HPDE6-E6E7 (cell line): ENCODE data around the gene OSM.
A peak's percentile ranks its signal among the peaks of the same experiment; 100 is the strongest.

ENCODE experiments used
- DNase-seq: peaks from one replicate; pipeline ENCODE4 v3.0.0; 2011; ENCODE audit warnings: missing footprints; ENCODE audit errors: extremely low spot score

The OSM gene

DNA sequence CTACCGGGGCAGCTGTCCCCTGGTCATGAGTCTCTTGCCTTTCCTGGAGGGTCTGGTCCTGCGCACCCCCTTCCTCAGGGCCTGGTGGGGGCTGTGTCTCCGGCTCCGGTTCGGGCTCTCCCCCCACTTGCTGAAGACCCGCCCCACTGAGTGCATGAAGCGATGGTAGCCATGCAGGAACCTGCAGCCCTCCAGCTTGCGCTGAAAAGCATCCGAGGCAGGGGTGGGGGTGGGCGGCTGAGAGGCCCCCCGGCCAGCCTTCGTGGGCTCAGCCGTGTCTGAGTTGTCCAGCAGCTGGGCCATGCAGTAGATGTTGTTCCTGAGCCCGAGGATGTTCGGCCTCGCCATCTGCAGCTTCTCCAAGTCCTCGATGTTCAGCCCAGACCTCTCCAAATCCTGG lies 2.8 kb downstream of the OSM start:
- DNase-seq: no peak

DNA sequence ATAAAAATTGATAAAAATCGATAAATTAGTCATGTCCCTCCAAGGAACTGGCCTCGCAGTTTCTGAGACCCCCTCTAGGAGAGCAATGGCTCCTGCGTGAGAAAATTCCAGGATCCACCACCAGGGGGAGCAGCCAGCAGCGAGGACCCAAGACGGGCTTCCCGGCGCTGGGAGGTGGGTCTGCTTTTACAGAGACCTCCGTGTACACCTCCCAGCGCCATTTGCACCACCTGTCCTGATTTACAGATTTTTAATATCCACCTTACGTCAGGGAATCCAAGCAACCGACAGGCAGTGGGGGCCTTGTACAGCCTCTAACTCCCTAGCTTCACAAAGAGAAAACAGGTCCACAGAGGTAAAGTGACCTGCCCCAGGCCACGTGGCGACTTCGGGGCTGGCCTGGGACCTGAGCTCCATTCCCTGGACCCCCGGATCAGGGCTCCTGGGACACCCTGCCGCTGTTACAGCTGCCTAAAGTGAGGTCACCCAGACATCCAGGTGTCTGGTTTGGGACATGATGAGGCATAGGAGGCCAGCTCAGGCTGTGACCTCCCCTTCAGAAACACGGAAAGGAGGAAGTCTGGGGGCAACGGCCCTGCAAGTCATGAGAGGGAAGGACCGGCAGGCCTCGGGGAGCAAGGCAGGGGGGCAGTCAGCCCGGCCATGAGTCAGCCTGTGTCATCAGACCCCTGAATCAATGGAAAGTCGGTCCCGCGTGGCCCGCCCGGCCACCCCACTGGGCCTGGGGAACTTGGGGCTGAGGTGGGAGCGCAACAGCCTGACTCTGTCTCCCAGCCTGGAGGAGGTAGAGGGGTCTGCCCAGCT lies 3.5 kb downstream of the OSM start:
- no peak for DNase-seq

DNA sequence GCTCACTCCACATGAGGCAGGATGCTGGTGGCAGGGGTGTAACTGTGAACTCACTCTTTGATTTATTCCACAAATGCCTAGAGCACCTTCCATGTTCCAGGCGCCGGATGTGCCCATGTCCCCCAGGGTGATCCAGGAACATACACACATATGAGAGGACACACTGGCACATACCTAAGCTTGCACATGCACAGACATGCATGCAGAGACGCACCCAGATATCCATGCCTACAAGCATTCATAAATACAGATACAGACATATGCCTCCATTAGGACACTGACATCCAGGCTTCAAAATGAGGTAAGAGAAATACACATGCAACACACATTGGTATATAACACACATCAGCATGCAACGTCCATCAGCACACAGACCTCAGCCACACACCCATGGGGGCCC lies 4.5 kb downstream of the OSM start:
- DNase-seq: no peak

DNA sequence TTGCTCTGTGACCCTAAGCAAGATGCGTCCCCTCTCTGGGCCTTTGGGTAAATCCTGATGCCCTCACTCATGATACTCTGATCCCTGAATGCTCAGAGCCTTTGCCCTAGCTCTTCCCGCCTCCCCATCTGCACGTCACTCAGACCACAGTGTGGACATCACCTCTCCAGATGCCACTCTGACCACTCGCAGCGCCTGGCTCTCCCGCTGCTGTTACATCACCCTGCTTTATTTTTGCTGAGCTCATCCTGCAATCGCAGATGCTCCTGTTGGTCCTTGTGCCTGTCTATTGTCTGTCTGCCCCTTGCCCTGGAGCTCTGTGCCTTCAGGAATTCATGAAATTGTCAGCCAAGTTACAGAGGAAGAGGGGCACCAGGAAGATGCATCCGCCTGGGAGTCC lies 5.5 kb downstream of the OSM start:
- no peak for DNase-seq

DNA sequence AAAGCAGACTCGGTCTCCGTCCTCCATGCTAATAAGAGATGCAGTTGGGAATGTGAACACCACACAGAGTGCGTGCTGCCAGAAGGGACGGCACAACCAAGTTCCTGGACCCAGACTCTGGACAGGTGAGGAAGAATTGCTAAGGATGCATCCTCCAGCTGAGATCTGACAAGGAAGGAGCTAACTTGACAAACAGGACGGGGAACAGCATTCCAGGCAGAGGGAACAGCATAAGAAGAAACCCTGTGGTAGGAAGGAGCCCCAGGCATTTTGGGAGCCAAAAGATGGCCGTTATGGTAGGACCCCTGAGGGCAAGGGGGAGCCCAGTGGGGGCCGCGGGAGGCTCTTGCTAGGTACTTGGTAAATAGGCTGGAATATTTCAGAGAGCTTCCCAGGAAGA lies 6.0 kb downstream of the OSM start:
- no peak for DNase-seq

DNA sequence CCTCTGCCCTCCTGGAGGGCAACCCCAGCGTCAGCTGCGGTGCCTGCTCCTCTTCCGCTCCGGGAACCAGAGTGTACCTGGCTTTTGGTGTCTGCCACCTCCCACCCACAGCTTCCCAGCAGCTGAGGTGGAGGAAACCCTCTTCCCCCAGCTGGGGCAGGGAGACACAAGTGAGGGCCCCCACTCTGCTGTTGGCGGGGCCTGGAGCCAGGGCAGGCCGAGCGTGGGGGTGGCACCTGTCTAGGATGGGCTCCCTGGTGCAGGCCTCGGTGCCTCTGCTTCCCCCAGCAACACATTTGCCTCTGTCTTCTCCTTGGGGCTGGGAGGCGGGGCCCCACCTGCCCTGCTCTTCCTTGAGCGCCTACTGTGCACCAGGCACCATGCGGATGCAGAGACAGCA lies 6.4 kb downstream of the OSM start:
- DNase-seq: no peak

DNA sequence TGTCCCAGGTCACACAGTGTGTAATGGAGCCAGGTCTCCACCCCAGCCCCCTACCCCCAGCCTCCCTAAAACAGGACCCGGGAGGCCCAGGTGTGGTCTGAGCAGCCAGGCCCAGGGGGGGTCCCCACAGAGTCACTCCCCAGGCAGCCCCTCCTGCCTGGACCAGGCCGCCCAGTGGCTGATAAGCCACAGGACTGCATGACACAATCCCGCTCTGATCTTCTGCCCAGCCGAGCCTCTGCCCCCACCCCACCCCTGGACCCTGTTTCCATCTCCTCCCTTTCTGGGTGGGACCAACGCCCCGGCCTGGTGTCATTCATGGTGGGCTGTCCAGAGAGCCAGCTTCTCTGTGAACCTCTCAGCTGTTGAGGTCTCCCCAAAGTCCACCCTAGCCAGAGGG lies 12.3 kb downstream of the OSM start:
- DNase-seq: no peak

DNA sequence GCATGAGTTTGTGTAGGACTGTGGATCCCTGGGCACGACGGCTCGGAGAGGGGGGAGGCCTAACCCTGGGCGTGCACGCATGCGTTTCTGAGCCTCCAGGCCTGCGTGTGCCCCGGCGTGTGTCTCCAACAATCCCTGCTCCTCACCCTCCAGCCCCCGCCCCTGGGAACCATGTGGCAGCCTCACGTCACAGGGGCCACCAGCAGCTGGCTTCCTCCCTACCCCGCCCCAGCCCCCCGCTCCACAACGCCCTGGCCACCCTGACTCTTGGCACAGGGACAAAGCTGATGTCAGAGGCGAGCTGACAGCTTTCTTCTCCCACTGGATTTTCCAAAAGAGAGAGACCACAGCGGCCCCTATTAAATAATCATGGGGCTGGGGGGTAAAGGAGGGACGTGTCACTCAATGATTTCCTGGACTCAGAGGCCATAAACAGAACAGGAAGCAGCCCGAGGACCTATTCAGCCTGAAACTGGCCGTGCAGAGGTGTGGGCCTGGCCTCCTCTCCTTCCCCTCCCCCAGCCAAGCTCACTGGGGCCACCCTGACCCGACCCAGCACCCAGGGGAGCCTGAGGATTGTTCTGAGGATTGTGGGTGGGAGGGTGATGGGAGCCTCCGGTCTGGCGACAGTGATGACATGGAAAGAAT lies 13.3 kb downstream of the OSM start:
- DNase-seq: no peak

DNA sequence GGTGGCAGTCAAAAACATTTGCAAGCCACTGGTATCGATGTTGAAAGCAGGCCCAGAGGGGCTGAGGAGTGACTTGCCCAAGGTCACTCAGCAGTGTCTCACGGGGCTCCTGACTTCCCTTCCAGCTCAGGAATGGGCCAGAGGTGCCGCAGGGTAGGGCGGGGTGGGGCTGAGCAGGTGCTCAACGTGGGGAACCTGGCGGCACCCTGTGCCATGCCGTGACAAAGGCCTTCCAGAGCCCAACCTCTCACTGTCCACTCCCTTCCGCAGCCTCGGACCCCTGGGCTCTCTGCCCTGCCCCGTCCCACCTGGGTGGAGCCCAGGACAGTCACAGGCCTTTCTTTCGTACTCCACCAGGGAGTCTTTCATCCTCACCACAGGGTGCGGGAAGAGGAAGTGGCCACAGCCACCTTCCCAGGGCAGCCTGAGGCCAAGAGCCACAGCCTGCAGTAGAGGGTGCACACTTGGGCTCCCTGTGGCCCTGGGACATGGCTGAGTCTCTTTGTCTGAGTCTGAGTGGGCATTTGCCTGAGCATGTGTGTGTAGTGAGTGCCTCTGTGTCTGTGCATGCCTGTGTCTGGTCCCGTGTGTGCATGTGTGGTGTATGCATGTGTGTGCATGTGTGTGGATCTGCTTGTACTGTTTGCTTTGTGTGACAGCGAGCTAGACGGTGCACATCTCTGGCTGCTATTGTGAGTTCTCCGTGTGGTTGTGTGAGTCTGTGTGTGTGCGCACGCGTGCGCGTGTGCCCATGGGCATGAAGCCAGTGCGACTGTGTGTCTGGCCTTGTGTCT lies 14.0 kb downstream of the OSM start:
- no peak for DNase-seq

DNA sequence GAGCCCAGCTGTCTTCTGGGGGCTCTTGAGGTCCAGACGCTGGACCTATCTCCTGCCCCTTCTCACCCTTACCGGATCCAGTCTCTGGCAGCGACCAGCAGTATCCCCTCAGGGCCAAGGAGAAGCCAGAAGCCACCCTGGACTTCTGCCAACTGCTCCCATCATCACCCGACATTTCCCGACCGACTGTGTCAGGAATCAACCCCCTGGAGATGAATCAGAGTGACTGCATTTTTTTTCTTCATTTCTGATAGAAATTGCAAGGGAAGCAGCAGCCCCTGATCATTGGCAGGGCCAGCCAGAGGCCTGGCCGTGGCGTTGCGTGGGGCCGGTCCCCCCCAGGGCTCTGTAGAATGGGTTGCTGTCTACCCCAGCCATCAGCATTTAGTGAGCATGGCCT lies 14.9 kb downstream of the OSM start:
- no peak for DNase-seq

DNA sequence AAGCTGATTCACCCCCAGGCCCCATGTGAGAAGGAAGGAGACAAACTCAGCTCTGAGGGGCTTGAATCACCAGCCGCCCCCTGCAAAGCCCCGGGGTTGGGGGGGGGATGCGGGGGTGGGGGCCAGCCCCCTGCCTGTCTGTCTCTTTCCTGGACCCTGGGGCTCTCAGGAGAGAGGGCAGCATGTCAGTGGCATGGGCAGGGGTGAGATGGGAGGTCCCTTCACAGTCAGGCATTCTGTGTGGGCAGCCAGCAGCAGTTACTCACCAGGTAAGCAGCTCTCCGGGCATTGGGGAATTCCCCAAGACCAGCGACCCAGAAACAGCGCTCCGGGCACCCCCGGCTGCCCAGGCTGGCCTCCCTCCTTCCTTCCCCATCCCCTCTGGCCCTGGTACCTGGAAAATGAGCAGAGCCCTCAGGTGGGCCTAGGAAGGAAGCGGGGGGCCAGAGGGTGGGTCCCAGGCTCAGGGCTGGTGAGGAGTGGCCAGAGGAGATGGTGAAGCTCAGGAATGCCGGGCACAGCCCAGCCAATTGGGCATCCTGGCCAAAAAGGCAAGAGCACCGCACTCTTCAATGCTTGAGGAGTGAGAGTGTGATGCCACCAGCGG lies 15.9 kb downstream of the OSM start:
- peak; percentile 92 for DNase-seq

DNA sequence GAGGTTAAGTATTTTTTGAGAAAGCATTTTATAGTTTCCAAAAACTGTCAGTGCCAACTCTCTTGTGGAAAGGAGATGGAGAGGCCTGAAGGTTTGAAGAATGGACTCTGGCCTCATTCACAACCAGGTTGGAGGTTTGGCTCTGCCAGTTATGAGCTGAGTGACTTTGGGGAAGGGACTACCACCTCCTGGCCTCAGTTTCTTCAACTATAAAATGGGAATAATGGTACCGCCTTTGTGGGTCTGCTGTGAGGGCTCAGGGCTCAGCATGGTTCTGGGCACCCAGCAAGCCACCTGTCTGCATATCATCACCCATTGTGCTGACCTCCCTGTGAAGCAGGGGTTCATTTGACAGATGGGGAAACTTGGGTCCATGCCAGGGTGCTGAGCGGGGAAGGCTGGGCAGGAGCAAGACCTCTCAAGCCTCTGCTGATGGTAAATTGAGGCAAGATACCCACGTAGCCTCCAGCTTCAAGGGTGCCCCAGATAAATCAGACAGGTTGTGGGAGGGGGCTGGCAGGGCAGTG lies 16.5 kb downstream of the OSM start:
- no peak for DNase-seq

DNA sequence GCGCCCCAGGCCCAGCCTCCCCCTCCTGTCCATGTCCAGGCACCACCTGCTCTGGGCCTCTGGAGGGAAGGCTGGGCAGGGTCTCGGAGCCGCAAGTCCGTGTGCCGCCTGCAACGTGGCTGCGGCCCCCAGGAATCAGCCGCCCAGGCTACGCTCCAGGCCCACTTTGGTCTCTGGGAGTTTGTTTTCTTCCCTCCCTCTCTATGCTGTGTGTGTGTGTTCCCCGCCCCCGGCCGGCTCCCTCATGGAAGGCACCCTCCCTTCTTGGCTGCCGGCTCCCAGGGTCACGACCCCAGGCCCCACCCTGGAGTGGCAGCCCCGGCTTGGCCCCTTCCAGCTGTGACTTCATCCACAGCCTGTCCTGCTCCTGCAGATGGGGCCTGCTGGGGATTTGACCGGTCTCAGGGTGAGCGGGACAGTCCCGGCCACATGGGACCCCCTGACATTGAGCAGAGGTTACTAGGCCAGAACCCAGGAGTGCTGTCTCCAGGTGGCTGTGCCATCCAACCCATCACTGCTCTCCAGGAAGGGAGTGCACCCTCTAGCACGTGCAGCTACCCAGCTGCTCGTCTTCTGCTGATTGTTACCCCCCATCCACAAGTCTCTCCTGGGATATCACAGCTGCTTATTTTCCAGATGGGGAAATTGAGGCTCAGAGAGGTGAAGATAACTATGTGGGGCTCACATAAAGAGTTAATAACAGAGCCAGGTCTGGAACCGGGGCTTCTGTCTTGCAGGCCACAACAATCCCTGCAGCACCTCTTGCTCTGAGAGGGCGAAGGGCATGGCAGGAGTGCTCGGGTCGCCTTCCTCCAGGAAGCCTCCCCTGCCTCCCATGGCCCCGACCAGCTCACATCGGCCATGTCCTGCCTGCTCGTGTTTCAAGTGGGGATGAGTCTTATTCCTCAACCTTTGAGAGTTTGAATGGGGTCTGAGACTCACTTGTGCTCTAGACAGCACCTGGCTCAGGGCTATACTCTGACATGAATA lies 17.3 kb downstream of the OSM start:
- no peak for DNase-seq

DNA sequence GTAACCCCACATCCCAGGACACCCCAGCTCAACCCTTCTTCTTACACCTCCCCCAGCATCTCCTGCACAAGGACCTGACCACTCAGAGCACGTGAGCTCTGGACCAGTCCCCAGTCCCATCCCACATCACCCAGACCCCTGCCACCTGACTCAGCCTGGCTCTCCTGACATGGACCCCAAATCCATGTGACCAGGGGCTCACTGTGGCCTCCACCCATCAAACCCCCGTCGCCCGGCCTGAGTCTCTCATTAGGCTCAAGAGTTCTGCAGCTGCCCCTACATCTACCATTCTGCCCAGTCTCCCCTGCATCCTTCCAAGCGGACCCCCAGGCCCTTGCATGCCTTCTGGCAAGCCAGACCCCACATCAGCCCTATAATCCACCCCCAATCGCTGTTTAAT lies 18.2 kb downstream of the OSM start:
- no peak for DNase-seq

DNA sequence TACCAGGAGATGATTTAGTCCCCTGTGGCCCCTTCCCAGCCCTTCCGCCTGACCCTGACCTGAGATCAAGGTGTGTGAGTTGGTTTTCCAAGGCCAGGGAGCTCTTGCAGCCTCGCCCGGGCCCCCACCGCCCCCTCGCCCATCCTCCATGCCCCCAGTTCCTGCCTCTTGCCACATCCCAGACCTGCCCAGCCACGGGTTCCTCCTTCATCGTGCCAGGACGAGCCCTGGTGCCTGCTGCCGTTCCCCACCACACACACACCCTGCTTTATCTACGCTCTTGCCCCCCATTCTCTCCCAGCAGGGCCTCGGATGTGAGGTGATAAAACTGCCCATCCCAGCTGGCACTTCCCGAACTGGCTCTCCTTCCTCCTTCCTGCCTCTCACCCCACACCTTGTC lies 18.7 kb downstream of the OSM start:
- DNase-seq: no peak

DNA sequence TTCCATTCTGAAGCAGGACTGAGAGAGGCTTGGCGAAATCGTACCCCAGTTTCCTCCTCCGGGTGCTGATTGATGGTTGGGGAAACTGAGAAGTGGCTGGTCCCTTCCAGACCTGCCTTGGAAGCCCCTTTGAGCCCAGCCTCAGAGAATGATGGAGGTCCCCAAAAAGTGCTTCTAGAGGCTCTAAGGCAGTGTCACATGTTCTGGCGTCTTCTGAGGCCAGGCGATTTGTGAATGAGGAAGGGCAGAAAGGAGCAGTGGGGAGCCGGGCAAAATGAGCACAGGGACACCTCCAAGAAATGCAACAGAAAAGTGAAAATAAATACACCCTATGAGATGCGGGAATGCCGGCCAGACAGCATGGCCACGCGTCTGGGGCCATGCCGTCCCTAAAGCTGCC lies 19.1 kb downstream of the OSM start:
- DNase-seq: no peak

DNA sequence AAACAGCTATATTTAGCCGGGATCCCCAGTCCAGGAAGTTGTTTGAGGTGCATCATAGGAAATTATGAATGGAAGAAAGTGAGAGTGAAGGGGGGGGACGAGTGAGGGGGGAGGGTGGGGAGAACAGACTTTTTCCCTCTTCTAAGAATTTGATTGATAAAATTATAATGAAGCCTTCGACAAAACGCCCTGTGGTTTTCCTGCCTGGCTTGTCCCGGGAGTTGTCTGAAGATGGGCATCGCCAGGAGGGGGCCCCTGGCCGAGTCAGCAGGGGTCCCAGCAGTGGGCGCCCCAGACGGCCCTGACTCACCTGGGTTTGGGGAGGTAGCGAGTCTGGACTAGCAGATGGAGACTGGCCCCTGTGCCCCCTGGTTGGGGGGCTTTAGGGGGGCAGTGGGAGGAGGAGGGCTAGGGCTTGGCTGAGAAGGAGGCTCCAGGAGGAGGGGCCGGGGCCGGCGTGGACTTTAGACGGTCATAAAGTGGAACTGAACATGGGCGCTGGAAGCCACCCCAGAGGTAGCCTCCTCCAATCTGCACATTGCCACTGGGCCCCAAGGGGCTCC lies 19.8 kb downstream of the OSM start:
- peak; percentile 58 for DNase-seq

DNA sequence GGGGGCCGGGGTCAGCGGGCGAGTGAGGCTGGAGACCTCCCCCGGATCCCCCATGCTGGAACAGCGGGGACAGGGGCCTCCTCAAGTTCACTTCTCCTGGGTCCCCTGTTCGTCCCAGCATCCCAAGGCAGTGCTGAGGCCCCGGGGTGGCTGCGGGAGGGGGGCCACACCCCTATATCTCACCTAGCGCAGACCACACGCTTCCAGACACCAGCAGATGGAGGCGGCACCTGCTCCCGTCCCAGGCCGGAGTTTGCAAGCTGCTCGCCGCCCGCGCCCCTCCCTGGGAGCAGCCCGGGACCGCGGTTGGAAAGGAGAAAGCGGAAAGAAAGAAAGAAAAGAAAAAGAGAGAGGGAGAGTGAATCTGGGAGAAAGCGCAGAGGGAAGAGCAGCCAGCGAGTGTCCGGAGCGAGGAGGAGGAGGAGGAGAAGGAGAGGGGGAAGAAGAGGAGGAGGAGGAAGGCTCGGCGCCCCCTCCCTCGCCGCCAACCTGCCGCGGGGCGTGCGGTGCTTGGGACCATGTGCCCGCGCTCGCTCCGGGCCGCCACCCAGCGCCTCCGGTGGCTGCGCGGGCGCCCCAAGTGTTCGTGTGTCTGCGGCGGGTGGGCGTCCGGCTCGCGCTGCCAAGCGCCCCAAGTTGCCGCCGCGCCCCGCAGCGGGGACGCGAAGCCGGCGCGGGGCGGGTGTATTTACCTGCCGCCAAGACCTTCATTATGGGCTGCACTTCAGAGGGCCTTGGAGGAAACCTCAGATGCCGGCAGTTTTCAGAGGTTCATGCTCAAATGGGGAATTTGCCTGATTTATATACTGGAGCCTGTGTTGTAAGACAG lies 20.5 kb downstream of the OSM start, which contains the start of gene LIF:
Gene LIF, minus strand, starts transcription at position 775 of the 829 bp plus-strand sequence. Its CDS starts 64 bp downstream, at position 711.
- DNase-seq: no peak

DNA sequence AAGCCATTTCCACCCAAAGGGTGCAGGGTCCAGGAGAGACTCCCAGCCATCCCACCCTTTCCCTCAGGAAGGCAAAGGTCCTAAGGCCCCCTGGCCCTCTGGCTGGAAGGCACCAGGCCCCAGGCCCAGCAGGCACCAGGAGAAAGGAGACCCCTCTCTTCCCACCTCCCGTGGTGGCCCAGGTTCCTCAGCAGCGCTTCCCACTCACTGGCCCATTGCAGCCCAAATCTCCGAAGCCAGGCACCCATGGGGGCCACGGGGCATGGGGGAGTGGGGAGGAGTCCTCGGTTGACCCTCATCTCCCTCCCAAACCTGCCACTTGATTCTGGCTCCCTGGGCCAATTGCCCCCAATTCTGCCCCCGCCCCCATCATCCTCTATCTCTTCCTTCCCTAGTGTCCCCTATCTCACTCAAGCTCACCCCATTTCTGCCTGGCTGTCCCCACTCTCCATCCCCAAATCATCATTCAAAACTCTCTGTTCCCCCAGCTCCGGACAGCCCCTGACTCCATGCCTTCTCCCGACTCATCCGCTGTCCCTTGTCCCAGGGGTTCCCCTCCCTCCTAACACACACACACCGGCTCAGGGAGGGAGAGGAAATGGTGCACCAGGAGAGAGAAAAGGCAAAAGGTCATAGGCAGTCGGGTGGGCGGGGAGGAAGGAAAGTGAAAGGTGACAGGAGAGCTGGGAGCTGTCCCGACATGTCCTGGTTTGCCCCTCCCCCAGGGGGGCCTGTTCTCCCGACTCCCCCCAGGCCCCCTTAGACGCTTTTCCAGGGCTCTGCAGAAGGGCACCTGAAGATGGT lies 21.3 kb downstream of the OSM start:
- no peak for DNase-seq
